K562 (cell line): ENCODE data around the gene CPED1. TPM values are rescaled to one million over a fixed set of nuclear protein-coding genes. Genes with fewer than 3 reads are reported as not detected.
A peak's percentile ranks its signal among the peaks of the same experiment; 100 is the strongest.

Source experiments
- CREB3L1 ChIP-seq: fragments of 450-650 bp; IDR thresholded peaks from 2 replicates; pipeline ENCODE4 v1.6.1; 2014; ENCODE audit warnings: low read depth, mild to moderate bottlenecking, moderate library complexity, borderline replicate concordance
- DACH1 ChIP-seq: fragments of 450-650 bp; IDR thresholded peaks from 2 replicates; pipeline ENCODE4 v1.6.1; 2018; ENCODE audit not compliant: partially characterized antibody
- GATAD2A ChIP-seq: fragments of 450-650 bp; IDR thresholded peaks from 2 replicates; pipeline ENCODE4 v1.6.1; 2017
- HMG20A ChIP-seq: fragments of 450-650 bp; formaldehyde crosslinking; conservative IDR thresholded peaks from 2 replicates; pipeline ENCODE4 v1.4.0; 2020; ENCODE audit warnings: mild to moderate bottlenecking, mixed read lengths
- HNRNPUL1 ChIP-seq: fragments of 200-400 bp; formaldehyde crosslinking; IDR thresholded peaks from 2 replicates; pipeline ENCODE4 v1.6.1; 2017; ENCODE audit warnings: low read length
- LCOR ChIP-seq: sonication (generic); formaldehyde crosslinking; IDR thresholded peaks from 2 replicates; pipeline ENCODE4 v1.8.0; 2022; ENCODE audit warnings: mild to moderate bottlenecking, missing genetic modification reagents
- MYC ChIP-seq, 2 experiments: fragments of 250-450 bp in 1 of 2; sonication (Bioruptor Pico) in 1 of 2; IDR thresholded peaks; 2 replicates each; pipeline versions ENCODE4 v1.5.1 to v1.6.1; 2012 to 2021; ENCODE audit warnings: low read depth in 2 of 2, borderline replicate concordance in 1 of 2, improper control_type of control experiment in 1 of 2, low read length in 1 of 2, mild to moderate bottlenecking in 1 of 2, moderate library complexity in 1 of 2
- NRF1 ChIP-seq, 2 experiments: fragments of 450-650 bp; IDR thresholded peaks in 1 of 2; conservative IDR thresholded peaks in 1 of 2; 2 replicates each; pipeline ENCODE4 v1.6.1; 2014; ENCODE audit warnings: mild to moderate bottlenecking in 2 of 2
- RBM39 ChIP-seq: fragments of 200-400 bp; formaldehyde crosslinking; optimal IDR thresholded peaks from 2 replicates; pipeline ENCODE3; 2018; ENCODE audit warnings: low read depth, low read length
- SMAD3 ChIP-seq: fragments of 450-650 bp; formaldehyde crosslinking; conservative IDR thresholded peaks from 2 replicates; pipeline ENCODE4 v1.4.0; 2020; ENCODE audit warnings: mild to moderate bottlenecking
- TGIF2 ChIP-seq: sonication (generic); formaldehyde crosslinking; IDR thresholded peaks from 2 replicates; pipeline ENCODE4 v1.8.1; 2022; ENCODE audit warnings: mild to moderate bottlenecking, missing genetic modification reagents, moderate library complexity
- ZNF3 ChIP-seq: fragments of 250-450 bp; sonication (Bioruptor Pico); IDR thresholded peaks from 2 replicates; pipeline ENCODE4 v1.5.0; 2021; ENCODE audit warnings: mild to moderate bottlenecking, moderate library complexity
- ZNF407 ChIP-seq: fragments of 450-650 bp; IDR thresholded peaks from 2 replicates; pipeline ENCODE4 v1.6.1; 2016; ENCODE audit warnings: low read depth
- ZSCAN32 ChIP-seq: fragments of 450-650 bp; formaldehyde crosslinking; IDR thresholded peaks from 2 replicates; pipeline ENCODE4 v1.4.0; 2020; ENCODE audit warnings: mild to moderate bottlenecking, moderate library complexity
- polyA plus RNA-seq, 8 experiments: library from polyadenylated mRNA; depleted of rRNA in 4 of 8; stranded (reverse) in 5 of 8; unstranded in 3 of 8; fragments of >200 nt; fragmentation: Nextera tagmentation in 2 of 8; fragmentation: Illumina TruSeq in 1 of 8; extraction: Ambion mirVana in 2 of 8; extraction: Trizol in 1 of 8; gene quantifications; 2 replicates each; pipeline versions ENCODE4 v1.2.1 to v1.2.3, GENCODE V29; 2011 to 2014; ENCODE audit warnings: inconsistent platforms in 1 of 8, missing spikeins in 1 of 8
- total RNA-seq, 7 experiments: library from RNA; depleted of rRNA in 6 of 7; stranded (reverse); fragments of >200 nt in 6 of 7; fragmentation: Illumina TruSeq in 2 of 7; extraction: Trizol in 2 of 7; gene quantifications; 2 replicates each; pipeline versions ENCODE4 v1.2.1 to v1.2.3, GENCODE V29; 2011 to 2021; ENCODE audit warnings: low replicate concordance in 1 of 7
- TF ChIP-seq, protein P1 (sequence below): sonication (generic); formaldehyde crosslinking; IDR thresholded peaks from 2 replicates; pipeline ENCODE4 v1.8.0; 2022; ENCODE audit warnings: missing genetic modification reagents, mild to moderate bottlenecking, borderline replicate concordance

The CPED1 gene
- total and polyA plus RNA-seq, 9 of the 15 experiments (the other 6 are each of a cell fraction or from before 2014, with no cell fraction given) = 195 to 393 (median 290) TPM

DNA sequence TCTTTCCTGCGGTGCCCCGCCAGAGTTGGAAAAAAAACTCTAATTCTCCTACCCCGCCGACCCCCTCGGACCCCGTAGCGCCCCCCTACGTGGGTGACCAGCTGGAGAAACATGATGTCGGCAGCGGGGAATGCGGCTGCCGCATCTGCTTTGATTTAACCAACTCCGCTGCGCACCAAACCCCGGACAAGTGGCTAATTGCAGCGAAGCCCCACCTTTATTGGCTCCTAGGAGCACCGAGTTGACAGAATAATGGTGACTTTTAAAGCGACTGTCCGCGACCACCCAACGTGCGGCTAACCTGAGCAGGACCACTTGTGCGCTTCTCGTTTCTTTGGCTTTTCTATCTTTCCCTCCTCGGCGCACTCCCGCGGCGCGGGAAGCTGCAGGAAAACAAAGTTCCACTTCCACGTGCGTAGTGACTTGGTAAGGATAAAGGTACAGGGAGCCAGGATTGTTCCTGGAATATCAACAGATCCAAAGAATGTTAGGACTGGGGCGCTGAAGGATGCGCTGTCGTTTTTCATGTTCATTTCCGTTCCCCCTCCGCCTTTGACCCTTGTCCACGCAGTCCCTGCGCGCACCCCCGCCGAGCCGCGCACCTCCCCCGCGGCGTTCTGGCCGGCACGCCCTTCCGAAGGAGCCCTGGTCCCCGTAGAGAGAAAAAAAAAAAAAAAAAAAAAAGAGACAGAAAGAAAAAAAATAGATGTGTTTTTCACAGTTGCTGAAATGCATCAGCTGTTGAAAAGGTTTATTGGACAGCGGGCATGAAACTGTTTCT lies 341.7 kb downstream of the CPED1 start (continued):
- TF ChIP-seq, protein P1, sequence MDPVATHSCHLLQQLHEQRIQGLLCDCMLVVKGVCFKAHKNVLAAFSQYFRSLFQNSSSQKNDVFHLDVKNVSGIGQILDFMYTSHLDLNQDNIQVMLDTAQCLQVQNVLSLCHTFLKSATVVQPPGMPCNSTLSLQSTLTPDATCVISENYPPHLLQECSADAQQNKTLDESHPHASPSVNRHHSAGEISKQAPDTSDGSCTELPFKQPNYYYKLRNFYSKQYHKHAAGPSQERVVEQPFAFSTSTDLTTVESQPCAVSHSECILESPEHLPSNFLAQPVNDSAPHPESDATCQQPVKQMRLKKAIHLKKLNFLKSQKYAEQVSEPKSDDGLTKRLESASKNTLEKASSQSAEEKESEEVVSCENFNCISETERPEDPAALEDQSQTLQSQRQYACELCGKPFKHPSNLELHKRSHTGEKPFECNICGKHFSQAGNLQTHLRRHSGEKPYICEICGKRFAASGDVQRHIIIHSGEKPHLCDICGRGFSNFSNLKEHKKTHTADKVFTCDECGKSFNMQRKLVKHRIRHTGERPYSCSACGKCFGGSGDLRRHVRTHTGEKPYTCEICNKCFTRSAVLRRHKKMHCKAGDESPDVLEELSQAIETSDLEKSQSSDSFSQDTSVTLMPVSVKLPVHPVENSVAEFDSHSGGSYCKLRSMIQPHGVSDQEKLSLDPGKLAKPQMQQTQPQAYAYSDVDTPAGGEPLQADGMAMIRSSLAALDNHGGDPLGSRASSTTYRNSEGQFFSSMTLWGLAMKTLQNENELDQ = no peak
- no peak; the same call in 1 of the 2 replicates for TF ChIP-seq MYC (IDR thresholded peaks at IDR 0.05; ENCODE audit: low read depth, low read length)
- TF ChIP-seq MYC (CRISPR knock-in tag; IDR thresholded peaks at IDR 0.05; ENCODE audit: borderline replicate concordance, low read depth) = no peak
- TF ChIP-seq GATAD2A = no peak
- TF ChIP-seq ZNF3 (CRISPR knock-in tag) = no peak
- no peak for TF ChIP-seq HMG20A (CRISPR knock-in tag)
- TF ChIP-seq NRF1 (conservative IDR thresholded peaks at IDR 0.05 in 1 of 2, IDR thresholded peaks at IDR 0.05 in 1 of 2) = peak; percentile 46 to 52; a peak in 3 of 4 replicates
- no peak for TF ChIP-seq TGIF2 (CRISPR knock-in tag)
- no peak for TF ChIP-seq SMAD3 (CRISPR knock-in tag)
- no peak for TF ChIP-seq LCOR (CRISPR knock-in tag)
- TF ChIP-seq ZSCAN32 (CRISPR knock-in tag) = no peak
- TF ChIP-seq CREB3L1 = no peak
- TF ChIP-seq RBM39 = no peak
- no peak for TF ChIP-seq ZNF407
- TF ChIP-seq DACH1 = no peak
- TF ChIP-seq HNRNPUL1 = no peak
